ENCODE data around the gene DCP1A. TPM values are rescaled to one million over a fixed set of nuclear protein-coding genes. Genes with fewer than 3 reads are reported as not detected.

Gene DCP1A
- total RNA-seq, 3 donors from 2014 or later (not counting 1 experiment from before 2014, with no cell fraction given): 36.5 to 48.9 (median 45.8) TPM

GRCh38 chr3:53238051-53238850 is 109.1 kb downstream of the DCP1A start:
- 94% methylated on average over 6 of the region's 6 CpGs for WGBS (ENCODE audit: insufficient coverage)
- peak overlapping the region in 1 of 2 donors; percentile 63 for H3K27ac Mint-ChIP-seq
- Histone ChIP-seq H3K9me3 (ENCODE audit: control insufficient read depth, insufficient read depth, low read length) (no peaks in the 10 kb centered on the region), H3K27ac (ENCODE audit: low read length) (no peak overlapping the region), H3K36me3 (ENCODE audit: control insufficient read depth, insufficient read depth, low read length) (peaks cover 57% of the 10 kb centered on the region), H3K4me1 (ENCODE audit: control insufficient read depth, insufficient read depth, low read length) (no peaks in the 10 kb centered on the region), H3K4me3 (ENCODE audit: low read length) (no peak overlapping the region), H3K27me3 (ENCODE audit: control insufficient read depth, insufficient read depth, low read length) (no peaks in the 10 kb centered on the region)
- TF ChIP-seq CTCF (IDR thresholded peaks at IDR 0.05): no peak
- ATAC-seq (no peak), DNase-seq (no peak)
- no peak overlapping the region for H3K4me3 Mint-ChIP-seq
- intact Hi-C loops (cut with micrococcal nuclease): no loop called here
- peaks cover 5% of the 10 kb centered on the region for H3K36me3 Mint-ChIP-seq
- no peaks in the 10 kb centered on the region for H3K9me3 Mint-ChIP-seq
- no peaks in the 10 kb centered on the region for H3K27me3 Mint-ChIP-seq (ENCODE audit: low read depth in 2 of 2)
- H3K4me1 Mint-ChIP-seq: peaks cover 0 to 16% of the 10 kb centered on the region in 2 donors

- Mint-ChIP-seq H3K4me1 (peaks cover 0 to 11% of the 10 kb centered on the region in 2 donors), H3K27ac (no peak overlapping the region), H3K27me3 (ENCODE audit: low read depth in 2 of 2) (no peaks in the 10 kb centered on the region), H3K4me3 (no peak overlapping the region), H3K9me3 (no peaks in the 10 kb centered on the region), H3K36me3 (peaks cover 6% of the 10 kb centered on the region)
- DNase-seq (no peak), ATAC-seq (no peak)
- WGBS (ENCODE audit: insufficient coverage): 75% methylated on average over 9 of the region's 9 CpGs
- no peak for TF ChIP-seq CTCF (IDR thresholded peaks at IDR 0.05)
- H3K36me3 ChIP-seq (ENCODE audit: control insufficient read depth, insufficient read depth, low read length): peaks cover 60% of the 10 kb centered on the region
- intact Hi-C loops (cut with micrococcal nuclease): no loop called here
- H3K9me3 ChIP-seq (ENCODE audit: control insufficient read depth, insufficient read depth, low read length): no peaks in the 10 kb centered on the region
- no peaks in the 10 kb centered on the region for H3K4me1 ChIP-seq (ENCODE audit: control insufficient read depth, insufficient read depth, low read length)
- no peak overlapping the region for H3K27ac ChIP-seq (ENCODE audit: low read length)
- H3K27me3 ChIP-seq (ENCODE audit: control insufficient read depth, insufficient read depth, low read length): no peaks in the 10 kb centered on the region
- H3K4me3 ChIP-seq (ENCODE audit: low read length): no peak overlapping the region
Observed at GRCh38 chr3:53236112-53236841, 111.1 kb downstream of the DCP1A start.

- no peak for DNase-seq
- Histone ChIP-seq H3K36me3 (ENCODE audit: control insufficient read depth, insufficient read depth, low read length) (peaks cover 56% of the 10 kb centered on the region), H3K9me3 (ENCODE audit: control insufficient read depth, insufficient read depth, low read length) (no peaks in the 10 kb centered on the region), H3K4me3 (ENCODE audit: low read length) (no peak overlapping the region), H3K4me1 (ENCODE audit: control insufficient read depth, insufficient read depth, low read length) (no peaks in the 10 kb centered on the region), H3K27ac (ENCODE audit: low read length) (no peak overlapping the region), H3K27me3 (ENCODE audit: control insufficient read depth, insufficient read depth, low read length) (no peaks in the 10 kb centered on the region)
- peaks cover 6% of the 10 kb centered on the region for H3K36me3 Mint-ChIP-seq
- H3K27ac Mint-ChIP-seq: no peak overlapping the region
- no peaks in the 10 kb centered on the region for H3K9me3 Mint-ChIP-seq
- intact Hi-C loops (cut with micrococcal nuclease): no loop called here
- ATAC-seq: no peak
- 89% methylated on average over 6 of the region's 6 CpGs for WGBS (ENCODE audit: insufficient coverage)
- no peak overlapping the region for H3K4me3 Mint-ChIP-seq
- no peaks in the 10 kb centered on the region for H3K27me3 Mint-ChIP-seq (ENCODE audit: low read depth in 2 of 2)
- H3K4me1 Mint-ChIP-seq: peaks cover 0 to 6% of the 10 kb centered on the region in 2 donors
- no peak for TF ChIP-seq CTCF (IDR thresholded peaks at IDR 0.05)
Observed at GRCh38 chr3:53235545-53235944, 111.8 kb downstream of the DCP1A start.
